Loucy (cell line): ENCODE results near the gene DIP2B.

ENCODE experiments used
- H2AFZ ChIP-seq: fragments of 200-600 bp; sonication (generic); 2 replicates; pipeline ENCODE4 v1.6.0; 2016; ENCODE audit warnings: antibody characterized with exemption, mild to moderate bottlenecking, low read length, moderate library complexity
- H3F3A ChIP-seq: fragments of 200-600 bp; 2 replicates; pipeline ENCODE4 v1.6.0; 2016; ENCODE audit warnings: antibody characterized with exemption, low read depth, mild to moderate bottlenecking
- H3K27me3 ChIP-seq: fragments of 200-600 bp; sonication (generic); 2 replicates; pipeline ENCODE4 v1.6.1; 2014; ENCODE audit warnings: low read length, mild to moderate bottlenecking; ENCODE audit not compliant: insufficient read depth, poor library complexity, severe bottlenecking
- H3K36me3 ChIP-seq: fragments of 200-600 bp; sonication (generic); 2 replicates; pipeline ENCODE4 v1.6.1; 2016; ENCODE audit warnings: low read length; ENCODE audit not compliant: insufficient read depth
- H3K4me1 ChIP-seq: fragments of 200-600 bp; sonication (generic); 2 replicates; pipeline ENCODE4 v1.5.1; 2014; ENCODE audit warnings: low read length, mild to moderate bottlenecking; ENCODE audit not compliant: insufficient read depth, poor library complexity, severe bottlenecking
- H3K4me2 ChIP-seq: fragments of 200-600 bp; sonication (generic); 2 replicates; pipeline ENCODE4 v1.6.0; 2014; ENCODE audit warnings: antibody characterized with exemption, low read length, low read depth, mild to moderate bottlenecking; ENCODE audit not compliant: poor library complexity, severe bottlenecking
- H3K4me3 ChIP-seq: fragments of 200-600 bp; sonication (generic); 2 replicates; pipeline ENCODE4 v1.5.1; 2014; ENCODE audit warnings: low read length, mild to moderate bottlenecking, mixed read lengths; ENCODE audit not compliant: poor library complexity, severe bottlenecking
- H3K79me2 ChIP-seq: fragments of 200-600 bp; sonication (generic); 2 replicates; pipeline ENCODE4 v1.6.1; 2014; ENCODE audit warnings: low read length; ENCODE audit not compliant: insufficient read depth
- H3K9ac ChIP-seq: fragments of 200-600 bp; sonication (generic); 2 replicates; pipeline ENCODE4 v1.6.0; 2014; ENCODE audit warnings: mild to moderate bottlenecking, low read depth, low read length, moderate library complexity; ENCODE audit not compliant: poor library complexity, severe bottlenecking
- H3K9me2 ChIP-seq: fragments of 200-600 bp; sonication (generic); replicated peaks from 2 replicates; pipeline ENCODE4 v1.6.1; 2016; ENCODE audit warnings: low read depth, low read length, mixed read lengths
- H3K9me3 ChIP-seq: fragments of 200-600 bp; sonication (generic); 2 replicates; pipeline ENCODE4 v1.6.1; 2014; ENCODE audit warnings: mild to moderate bottlenecking, antibody characterized with exemption, low read length, low read depth; ENCODE audit not compliant: insufficient read depth
- H4K20me1 ChIP-seq: fragments of 200-600 bp; sonication (generic); 2 replicates; pipeline ENCODE4 v1.6.0; 2014; ENCODE audit warnings: antibody characterized with exemption, low read length, mild to moderate bottlenecking; ENCODE audit not compliant: insufficient read depth, poor library complexity, severe bottlenecking
- CTCF ChIP-seq: fragments of 200-600 bp; sonication (generic); conservative IDR thresholded peaks from 2 replicates; pipeline ENCODE4 v1.5.1; 2014; ENCODE audit warnings: mild to moderate bottlenecking, antibody characterized with exemption, low read length
- EZH2phosphoT487 ChIP-seq: fragments of 200-600 bp; IDR thresholded peaks from 2 replicates; pipeline ENCODE4 v1.6.1; 2018; ENCODE audit warnings: antibody characterized with exemption, mild to moderate bottlenecking, moderate library complexity, borderline replicate concordance

DIP2B gene

DNA sequence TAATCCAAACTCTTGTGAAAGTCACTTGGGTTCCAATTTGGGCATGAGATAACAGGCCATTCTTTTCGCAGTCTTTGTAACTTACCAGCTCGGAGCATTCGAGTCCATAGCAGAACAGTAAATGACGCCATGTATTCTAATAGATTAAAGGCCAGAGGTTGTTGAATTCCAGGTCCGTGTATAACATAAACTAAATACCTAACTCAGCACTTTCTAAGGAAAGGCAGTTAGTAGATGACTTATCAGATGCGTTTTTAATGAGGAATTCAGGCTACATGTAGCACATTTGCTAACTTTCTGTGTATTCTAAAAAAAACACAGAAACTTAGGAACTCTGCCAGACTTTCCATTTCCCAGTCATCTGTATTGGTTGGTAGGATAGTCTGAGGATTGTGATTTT, 206.3 kb downstream of the DIP2B start:
- Histone ChIP-seq H3K79me2 (no peaks in the 10 kb centered on the region), H3K4me2 (no peak overlapping the region), H3K9me2 (no peaks in the 10 kb centered on the region), H3K4me3 (no peak overlapping the region), H2AFZ (no peak overlapping the region), H3F3A (no peaks in the 10 kb centered on the region), H4K20me1 (no peaks in the 10 kb centered on the region), H3K9me3 (no peaks in the 10 kb centered on the region), H3K36me3 (peaks cover 76% of the 10 kb centered on the region; the same call in 1 of the 2 replicates), H3K27me3 (no peaks in the 10 kb centered on the region), H3K4me1 (no peaks in the 10 kb centered on the region), H3K9ac (no peak overlapping the region)
- TF ChIP-seq EZH2phosphoT487 (no peak), CTCF (no peak)

DNA sequence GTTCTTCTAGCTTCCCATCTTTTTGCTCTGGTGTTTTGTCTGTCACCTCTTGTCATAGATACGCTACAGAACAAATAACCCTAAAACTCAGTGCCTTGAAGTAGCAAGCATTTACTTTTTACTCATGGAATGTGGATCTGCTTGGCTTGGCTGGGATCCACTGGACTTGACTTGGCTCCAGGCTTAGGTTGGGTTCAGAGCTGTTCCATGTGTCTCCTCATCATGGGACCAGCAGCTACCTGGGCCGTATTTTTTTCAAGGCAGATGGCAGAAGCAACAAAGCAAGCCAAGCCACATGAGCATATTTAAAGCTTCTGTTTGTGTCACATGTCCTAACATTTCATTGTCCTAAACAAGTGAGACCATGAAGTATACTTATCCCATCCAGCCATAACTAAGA, 210.4 kb downstream of the DIP2B start:
- H2AFZ ChIP-seq, result no peak overlapping the region
- H3K4me1 ChIP-seq, result no peaks in the 10 kb centered on the region
- H4K20me1 ChIP-seq, result no peaks in the 10 kb centered on the region
- no peaks in the 10 kb centered on the region for H3K9me2 ChIP-seq
- no peaks in the 10 kb centered on the region for H3K27me3 ChIP-seq
- H3K79me2 ChIP-seq, result no peaks in the 10 kb centered on the region
- no peak overlapping the region for H3K9ac ChIP-seq
- TF ChIP-seq CTCF (no peak), EZH2phosphoT487 (no peak)
- H3F3A ChIP-seq, result no peaks in the 10 kb centered on the region
- H3K4me2 ChIP-seq, result no peak overlapping the region
- H3K36me3 ChIP-seq, result peaks cover 58% of the 10 kb centered on the region; the same call in 1 of the 2 replicates
- H3K9me3 ChIP-seq, result no peaks in the 10 kb centered on the region
- no peak overlapping the region for H3K4me3 ChIP-seq

DNA sequence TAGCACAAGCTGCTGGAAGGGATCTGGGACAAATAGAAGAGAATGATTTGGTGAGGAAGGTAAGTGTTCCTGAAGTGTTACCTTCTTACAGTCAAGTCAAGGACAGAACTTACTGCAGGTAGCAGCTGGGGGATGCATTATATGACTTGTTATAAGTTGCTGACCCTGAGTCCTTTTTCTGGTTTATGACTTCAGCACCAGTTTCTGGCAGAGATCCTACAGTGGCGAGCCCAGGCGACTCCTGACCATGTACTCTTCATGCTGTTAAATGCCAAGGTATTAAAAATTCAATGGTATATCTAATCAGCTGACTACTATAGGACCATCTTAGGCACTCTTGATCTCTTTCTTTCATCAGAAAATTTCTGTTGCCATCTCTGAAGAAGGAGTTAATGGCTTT, 214.0 kb downstream of the DIP2B start:
- no peaks in the 10 kb centered on the region for H3K27me3 ChIP-seq
- H3K4me1 ChIP-seq, result no peaks in the 10 kb centered on the region
- no peaks in the 10 kb centered on the region for H3K79me2 ChIP-seq
- no peaks in the 10 kb centered on the region for H3K9me3 ChIP-seq
- peaks cover 65% of the 10 kb centered on the region for H3K36me3 ChIP-seq
- H3F3A ChIP-seq, result no peaks in the 10 kb centered on the region
- H3K9ac ChIP-seq, result no peak overlapping the region
- TF ChIP-seq EZH2phosphoT487, result no peak
- no peak overlapping the region for H3K4me3 ChIP-seq
- no peak overlapping the region for H2AFZ ChIP-seq
- H4K20me1 ChIP-seq, result no peaks in the 10 kb centered on the region
- H3K4me2 ChIP-seq, result no peak overlapping the region
- no peaks in the 10 kb centered on the region for H3K9me2 ChIP-seq

GRCh38 chr12:50720085-50720484, 215.3 kb downstream of the DIP2B start:
- Histone ChIP-seq H3K4me1 (no peaks in the 10 kb centered on the region), H2AFZ (no peak overlapping the region), H3F3A (no peaks in the 10 kb centered on the region), H3K9ac (no peak overlapping the region), H3K4me3 (no peak overlapping the region), H3K9me2 (no peaks in the 10 kb centered on the region), H3K36me3 (peaks cover 67% of the 10 kb centered on the region), H3K27me3 (no peaks in the 10 kb centered on the region), H3K9me3 (no peaks in the 10 kb centered on the region), H3K79me2 (no peaks in the 10 kb centered on the region), H4K20me1 (no peaks in the 10 kb centered on the region), H3K4me2 (no peak overlapping the region)
- TF ChIP-seq EZH2phosphoT487 (no peak), CTCF (no peak)
